ENCODE measurements around the gene PCCA. TPM values are rescaled to one million over a fixed set of nuclear protein-coding genes. Genes with fewer than 3 reads are reported as not detected.

Gene PCCA
- total and polyA plus RNA-seq, 2 experiments from 2014 or later: 41.9 to 46.6 TPM

- no peak for TF ChIP-seq ZNF462 (CRISPR knock-in tag; IDR thresholded peaks at IDR 0.05)
- TF ChIP-seq EZH2 (IDR thresholded peaks at IDR 0.05; ENCODE audit: low read depth, unreplicated experiment): no peak
- TF ChIP-seq POLR2AphosphoS5 (IDR thresholded peaks at IDR 0.05; ENCODE audit: low read depth): no peak
- TF ChIP-seq CREB1 (CRISPR knock-in tag; IDR thresholded peaks at IDR 0.05; ENCODE audit: low read depth): no peak
Measured at GRCh38 chr13:100361504-100361903, 272.6 kb downstream of the PCCA start (continued).

- H3K27me3 ChIP-seq (ENCODE audit: insufficient read depth): no peaks in the 10 kb centered on the region
- H3K4me1 ChIP-seq (ENCODE audit: insufficient read depth): peaks cover 30% of the 10 kb centered on the region
- H3K4me2 ChIP-seq: no peak overlapping the region
- H4K20me1 ChIP-seq (replicated peaks; ENCODE audit: insufficient read depth): no peaks in the 10 kb centered on the region
- no peak for ATAC-seq
- no peaks in the 10 kb centered on the region for H3K9me2 ChIP-seq (ENCODE audit: insufficient read depth)
- no peak overlapping the region for H3K27ac Mint-ChIP-seq
- peaks cover 44% of the 10 kb centered on the region for H3K4me1 Mint-ChIP-seq
- H3F3A ChIP-seq (replicated peaks; ENCODE audit: low read depth): no peaks in the 10 kb centered on the region
- H3K27me3 Mint-ChIP-seq (ENCODE audit: insufficient read depth, low read depth, poor library complexity): no peaks in the 10 kb centered on the region
- no peaks in the 10 kb centered on the region for H3K9me3 Mint-ChIP-seq
- H3K79me2 ChIP-seq (replicated peaks; ENCODE audit: insufficient read depth): no peaks in the 10 kb centered on the region
- H3K4me3 Mint-ChIP-seq: no peak overlapping the region
- peaks cover 6% of the 10 kb centered on the region; the same call in 2 of the 3 replicates for H3K36me3 Mint-ChIP-seq (ENCODE audit: low read depth)
- TF ChIP-seq CREB1 (CRISPR knock-in tag; IDR thresholded peaks at IDR 0.05; ENCODE audit: low read depth) (no peak), NANOG (IDR thresholded peaks at IDR 0.05; ENCODE audit: borderline replicate concordance) (no peak), ZNF331 (CRISPR knock-in tag; IDR thresholded peaks at IDR 0.05; ENCODE audit: low read depth) (no peak), JUNB (IDR thresholded peaks at IDR 0.05; ENCODE audit: unreplicated experiment) (no peak), EZH2phosphoT487 (IDR thresholded peaks at IDR 0.05; ENCODE audit: unreplicated experiment) (no peak)
- TF ChIP-seq, protein P1, sequence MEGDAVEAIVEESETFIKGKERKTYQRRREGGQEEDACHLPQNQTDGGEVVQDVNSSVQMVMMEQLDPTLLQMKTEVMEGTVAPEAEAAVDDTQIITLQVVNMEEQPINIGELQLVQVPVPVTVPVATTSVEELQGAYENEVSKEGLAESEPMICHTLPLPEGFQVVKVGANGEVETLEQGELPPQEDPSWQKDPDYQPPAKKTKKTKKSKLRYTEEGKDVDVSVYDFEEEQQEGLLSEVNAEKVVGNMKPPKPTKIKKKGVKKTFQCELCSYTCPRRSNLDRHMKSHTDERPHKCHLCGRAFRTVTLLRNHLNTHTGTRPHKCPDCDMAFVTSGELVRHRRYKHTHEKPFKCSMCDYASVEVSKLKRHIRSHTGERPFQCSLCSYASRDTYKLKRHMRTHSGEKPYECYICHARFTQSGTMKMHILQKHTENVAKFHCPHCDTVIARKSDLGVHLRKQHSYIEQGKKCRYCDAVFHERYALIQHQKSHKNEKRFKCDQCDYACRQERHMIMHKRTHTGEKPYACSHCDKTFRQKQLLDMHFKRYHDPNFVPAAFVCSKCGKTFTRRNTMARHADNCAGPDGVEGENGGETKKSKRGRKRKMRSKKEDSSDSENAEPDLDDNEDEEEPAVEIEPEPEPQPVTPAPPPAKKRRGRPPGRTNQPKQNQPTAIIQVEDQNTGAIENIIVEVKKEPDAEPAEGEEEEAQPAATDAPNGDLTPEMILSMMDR (conservative IDR thresholded peaks at IDR 0.05; ENCODE audit: low read depth in 2 of 2): no peak
- H2AFZ ChIP-seq: no peak overlapping the region
- no peaks in the 10 kb centered on the region for H3K36me3 ChIP-seq (ENCODE audit: insufficient read depth)
- no peak for DNase-seq (ENCODE audit: low spot score)
- H3K27ac ChIP-seq (ENCODE audit: low read depth): no peak overlapping the region
- no peak overlapping the region for H3K4me3 ChIP-seq
Measured at GRCh38 chr13:100362371-100362770, 273.5 kb downstream of the PCCA start.

All from GM23338 (cell line).